ENCODE data around the gene YBX2.
A peak's percentile ranks its signal among the peaks of the same experiment; 100 is the strongest.

The YBX2 gene

GRCh38 chr17:7281074-7281952 lies 13.1 kb downstream of the YBX2 start, which contains the start of gene SLC2A4:
Gene SLC2A4, plus strand, starts transcription at chr17:7281718. Its CDS starts 217 bp downstream, at chr17:7281935.
- DNase-seq (ENCODE audit: extremely low spot score): peak; percentile 97
- ChIA-PET POLR2A (interaction anchor here (1.6 kb wide), 1 partner anchor 204 kb away, joined by 3 read pairs; no protein-coding TSS in a partner anchor), CTCF (interaction anchor here (0.6 to 8.4 kb wide), 18 partner anchors 9 to 406 kb away, joined by 3 to 80 read pairs (median 4); partner anchors contain the start of genes TP53 and WRAP53)
- TF ChIP-seq CTCF (IDR thresholded peaks at IDR 0.05; ENCODE audit: control extremely low read depth, extremely low read depth, low read depth, missing control alignments): no peak

- DNase-seq (ENCODE audit: extremely low spot score): peak; percentile 89
- TF ChIP-seq CTCF (IDR thresholded peaks at IDR 0.05; ENCODE audit: control extremely low read depth, extremely low read depth, low read depth, missing control alignments): peak; percentile 95
- CTCF ChIA-PET: interaction anchor here (0.6 to 8.4 kb wide), 22 partner anchors 12 to 407 kb away, joined by 3 to 80 read pairs (median 4); partner anchors contain the start of genes ACAP1, TP53 and WRAP53
- POLR2A ChIA-PET: interaction anchor here (0.5 to 1.6 kb wide), 2 partner anchors 205 to 555 kb away, joined by 3 read pairs; no protein-coding TSS in a partner anchor
Measured at GRCh38 chr17:7280519-7281073, 13.8 kb downstream of the YBX2 start.

GRCh38 chr17:7279448-7279847 lies 15.0 kb downstream of the YBX2 start:
- CTCF ChIA-PET: interaction anchor here (0.8 to 2.8 kb wide), 6 partner anchors 13 to 408 kb away, joined by 3 to 7 read pairs (median 4); partner anchors contain the start of genes ACAP1, TP53 and WRAP53
- no peak for TF ChIP-seq CTCF (IDR thresholded peaks at IDR 0.05; ENCODE audit: control extremely low read depth, extremely low read depth, low read depth, missing control alignments)
- DNase-seq (ENCODE audit: extremely low spot score): no peak
- POLR2A ChIA-PET: no interaction called here

- DNase-seq (ENCODE audit: extremely low spot score): no peak
- POLR2A ChIA-PET: no interaction called here
- no peak for TF ChIP-seq CTCF (IDR thresholded peaks at IDR 0.05; ENCODE audit: control extremely low read depth, extremely low read depth, low read depth, missing control alignments)
- CTCF ChIA-PET: interaction anchor here (1.4 to 2.2 kb wide), 2 partner anchors 14 to 30 kb away, joined by 8 to 11 read pairs; no protein-coding TSS in a partner anchor
Measured at GRCh38 chr17:7266784-7267183, 27.7 kb downstream of the YBX2 start.

- DNase-seq (ENCODE audit: extremely low spot score): no peak
- CTCF ChIA-PET: interaction anchor here (2.3 kb wide), 1 partner anchor 32 kb away, joined by 9 read pairs; no protein-coding TSS in a partner anchor
- TF ChIP-seq CTCF (IDR thresholded peaks at IDR 0.05; ENCODE audit: control extremely low read depth, extremely low read depth, low read depth, missing control alignments): no peak
- POLR2A ChIA-PET: no interaction called here
Measured at GRCh38 chr17:7263801-7264078, 30.7 kb downstream of the YBX2 start.

GRCh38 chr17:7262935-7263800 lies 31.3 kb downstream of the YBX2 start:
- POLR2A ChIA-PET: no interaction called here
- CTCF ChIA-PET: interaction anchor here (2.3 kb wide), 1 partner anchor 33 kb away, joined by 9 read pairs; no protein-coding TSS in a partner anchor
- TF ChIP-seq CTCF (IDR thresholded peaks at IDR 0.05; ENCODE audit: control extremely low read depth, extremely low read depth, low read depth, missing control alignments): no peak
- peak; percentile 38 for DNase-seq (ENCODE audit: extremely low spot score)
